ENCODE data around the gene COG8. TPM values are rescaled to one million over a fixed set of nuclear protein-coding genes. Genes with fewer than 3 reads are reported as not detected.
A peak's percentile ranks its signal among the peaks of the same experiment; 100 is the strongest.

Gene COG8
- total and polyA plus RNA-seq, 4 donors: 5.3 to 29.4 (median 19.0) TPM

GRCh38 chr16:69325784-69326171 is 13.6 kb downstream of the COG8 start:
- DNase-seq: peak in 1 of 2 donors; percentile 31
- intact Hi-C loops (cut with DNase I): no loop called here
- H3K36me3 ChIP-seq (ENCODE audit: control insufficient read depth in 1 of 2, insufficient read depth in 2 of 2, low read length in 1 of 2): peaks cover 0 to 8% of the 10 kb centered on the region in 2 donors

GRCh38 chr16:69324585-69325253 is 14.6 kb downstream of the COG8 start:
- no peaks in the 10 kb centered on the region for H3K4me1 ChIP-seq (ENCODE audit: control insufficient read depth in 1 of 2, insufficient read depth in 2 of 2, low read length in 2 of 2)
- H3K27me3 ChIP-seq (ENCODE audit: control insufficient read depth in 1 of 2, insufficient read depth in 2 of 2, low read length in 1 of 2): no peaks in the 10 kb centered on the region
- DNase-seq (peak in 1 of 2 donors; percentile 60), ATAC-seq (ENCODE audit: low FRiP score) (no peak)
- no peaks in the 10 kb centered on the region for H3K9me3 ChIP-seq (ENCODE audit: control insufficient read depth, low read length)
- WGBS, 2 donors: 81% methylated on average over 10 of the region's 10 CpGs
- intact Hi-C loops (cut with DNase I): no loop called here
- H3K4me3 ChIP-seq (ENCODE audit: low read length in 2 of 2): no peak overlapping the region
- H3K36me3 ChIP-seq (ENCODE audit: control insufficient read depth in 1 of 2, insufficient read depth in 2 of 2, low read length in 1 of 2): peaks cover 0 to 16% of the 10 kb centered on the region in 2 donors
- H3K27ac ChIP-seq (ENCODE audit: low read depth in 1 of 2, low read length in 2 of 2): no peak overlapping the region

More at GRCh38 chr16:69325784-69326171, 13.6 kb downstream of the COG8 start:
- Histone ChIP-seq H3K27ac (ENCODE audit: low read depth in 1 of 2, low read length in 2 of 2) (no peak overlapping the region), H3K4me1 (ENCODE audit: control insufficient read depth in 1 of 2, insufficient read depth in 2 of 2, low read length in 2 of 2) (no peaks in the 10 kb centered on the region), H3K27me3 (ENCODE audit: control insufficient read depth in 1 of 2, insufficient read depth in 2 of 2, low read length in 1 of 2) (no peaks in the 10 kb centered on the region), H3K4me3 (ENCODE audit: low read length in 2 of 2) (no peak overlapping the region), H3K9me3 (ENCODE audit: control insufficient read depth, low read length) (no peaks in the 10 kb centered on the region)
- WGBS, 2 donors: 77% methylated on average over 6 of the region's 6 CpGs
- no peak for ATAC-seq (ENCODE audit: low FRiP score)

- WGBS, 2 donors: 75 to 77% methylated on average over 8 of the region's 8 CpGs
- peaks cover 0 to 22% of the 10 kb centered on the region in 2 donors for H3K36me3 ChIP-seq (ENCODE audit: control insufficient read depth in 1 of 2, insufficient read depth in 2 of 2, low read length in 1 of 2)
These were observed 15.3 kb downstream of the COG8 start for GRCh38 chr16:69324013-69324531.

GRCh38 chr16:69323415-69323814 is 15.9 kb downstream of the COG8 start:
- Histone ChIP-seq H3K27me3 (ENCODE audit: control insufficient read depth in 1 of 2, insufficient read depth in 2 of 2, low read length in 1 of 2) (no peaks in the 10 kb centered on the region), H3K4me3 (ENCODE audit: low read length in 2 of 2) (no peak overlapping the region), H3K4me1 (ENCODE audit: control insufficient read depth in 1 of 2, insufficient read depth in 2 of 2, low read length in 2 of 2) (no peaks in the 10 kb centered on the region), H3K27ac (ENCODE audit: low read depth in 1 of 2, low read length in 2 of 2) (no peak overlapping the region), H3K36me3 (ENCODE audit: control insufficient read depth in 1 of 2, insufficient read depth in 2 of 2, low read length in 1 of 2) (peaks cover 0 to 24% of the 10 kb centered on the region in 2 donors), H3K9me3 (ENCODE audit: control insufficient read depth, low read length) (no peaks in the 10 kb centered on the region)
- DNase-seq: peak in 1 of 2 donors; percentile 51
- ATAC-seq (ENCODE audit: low FRiP score): no peak
- 90% methylated on average over 14 of the region's 14 CpGs for WGBS, 2 donors
- intact Hi-C loops (cut with DNase I): no loop called here

More at GRCh38 chr16:69324013-69324531, 15.3 kb downstream of the COG8 start:
- no peak overlapping the region for H3K27ac ChIP-seq (ENCODE audit: low read depth in 1 of 2, low read length in 2 of 2)
- H3K4me1 ChIP-seq (ENCODE audit: control insufficient read depth in 1 of 2, insufficient read depth in 2 of 2, low read length in 2 of 2): no peaks in the 10 kb centered on the region
- H3K27me3 ChIP-seq (ENCODE audit: control insufficient read depth in 1 of 2, insufficient read depth in 2 of 2, low read length in 1 of 2): no peaks in the 10 kb centered on the region
- H3K4me3 ChIP-seq (ENCODE audit: low read length in 2 of 2): no peak overlapping the region
- intact Hi-C loops (cut with DNase I): no loop called here
- no peaks in the 10 kb centered on the region for H3K9me3 ChIP-seq (ENCODE audit: control insufficient read depth, low read length)
- ATAC-seq (ENCODE audit: low FRiP score) (no peak), DNase-seq (peak; percentile 79 to 88)

GRCh38 chr16:69322343-69322742 is 17.0 kb downstream of the COG8 start:
- Histone ChIP-seq H3K4me1 (ENCODE audit: control insufficient read depth in 1 of 2, insufficient read depth in 2 of 2, low read length in 2 of 2) (no peaks in the 10 kb centered on the region), H3K27me3 (ENCODE audit: control insufficient read depth in 1 of 2, insufficient read depth in 2 of 2, low read length in 1 of 2) (no peaks in the 10 kb centered on the region), H3K4me3 (ENCODE audit: low read length in 2 of 2) (no peak overlapping the region), H3K27ac (ENCODE audit: low read depth in 1 of 2, low read length in 2 of 2) (no peak overlapping the region), H3K9me3 (ENCODE audit: control insufficient read depth, low read length) (no peaks in the 10 kb centered on the region), H3K36me3 (ENCODE audit: control insufficient read depth in 1 of 2, insufficient read depth in 2 of 2, low read length in 1 of 2) (peaks cover 0 to 26% of the 10 kb centered on the region in 2 donors)
- 79 to 82% methylated on average over 7 of the region's 7 CpGs for WGBS, 2 donors
- no peak for ATAC-seq (ENCODE audit: low FRiP score)
- intact Hi-C loops (cut with DNase I): no loop called here
- DNase-seq: peak in 1 of 2 donors; percentile 36

GRCh38 chr16:69321080-69321479 is 18.3 kb downstream of the COG8 start:
- intact Hi-C loops (cut with DNase I): no loop called here
- H3K36me3 ChIP-seq (ENCODE audit: control insufficient read depth in 1 of 2, insufficient read depth in 2 of 2, low read length in 1 of 2): peaks cover 0 to 28% of the 10 kb centered on the region in 2 donors
- no peaks in the 10 kb centered on the region for H3K4me1 ChIP-seq (ENCODE audit: control insufficient read depth in 1 of 2, insufficient read depth in 2 of 2, low read length in 2 of 2)
- H3K27me3 ChIP-seq (ENCODE audit: control insufficient read depth in 1 of 2, insufficient read depth in 2 of 2, low read length in 1 of 2): no peaks in the 10 kb centered on the region
- ATAC-seq (ENCODE audit: low FRiP score): no peak
- H3K4me3 ChIP-seq (ENCODE audit: low read length in 2 of 2): no peak overlapping the region
- peak in 1 of 2 donors; percentile 68 for DNase-seq
- WGBS, 2 donors: 86 to 88% methylated on average over 22 of the region's 22 CpGs
- no peak overlapping the region for H3K27ac ChIP-seq (ENCODE audit: low read depth in 1 of 2, low read length in 2 of 2)
- no peaks in the 10 kb centered on the region for H3K9me3 ChIP-seq (ENCODE audit: control insufficient read depth, low read length)

- no peaks in the 10 kb centered on the region for H3K27me3 ChIP-seq (ENCODE audit: control insufficient read depth in 1 of 2, insufficient read depth in 2 of 2, low read length in 1 of 2)
- no peaks in the 10 kb centered on the region for H3K4me1 ChIP-seq (ENCODE audit: control insufficient read depth in 1 of 2, insufficient read depth in 2 of 2, low read length in 2 of 2)
- WGBS, 2 donors: 73 to 76% methylated on average over 13 of the region's 13 CpGs
- no peak overlapping the region for H3K27ac ChIP-seq (ENCODE audit: low read depth in 1 of 2, low read length in 2 of 2)
- intact Hi-C loops (cut with DNase I): no loop called here
- DNase-seq (peak in 1 of 2 donors; percentile 55), ATAC-seq (ENCODE audit: low FRiP score) (no peak)
- peaks cover 0 to 28% of the 10 kb centered on the region in 2 donors for H3K36me3 ChIP-seq (ENCODE audit: control insufficient read depth in 1 of 2, insufficient read depth in 2 of 2, low read length in 1 of 2)
- H3K9me3 ChIP-seq (ENCODE audit: control insufficient read depth, low read length): no peaks in the 10 kb centered on the region
- H3K4me3 ChIP-seq (ENCODE audit: low read length in 2 of 2): no peak overlapping the region
These were observed 18.7 kb downstream of the COG8 start for GRCh38 chr16:69320740-69321073.

GRCh38 chr16:69319826-69320739 is 19.3 kb downstream of the COG8 start:
- WGBS, 2 donors: 87 to 91% methylated on average over 30 of the region's 30 CpGs
- H3K36me3 ChIP-seq (ENCODE audit: control insufficient read depth in 1 of 2, insufficient read depth in 2 of 2, low read length in 1 of 2): peaks cover 0 to 28% of the 10 kb centered on the region in 2 donors

More at GRCh38 chr16:69319826-69320739, 19.3 kb downstream of the COG8 start:
- no peak overlapping the region for H3K4me3 ChIP-seq (ENCODE audit: low read length in 2 of 2)
- no peak overlapping the region for H3K27ac ChIP-seq (ENCODE audit: low read depth in 1 of 2, low read length in 2 of 2)
- DNase-seq (peak in 1 of 2 donors; percentile 65), ATAC-seq (ENCODE audit: low FRiP score) (no peak)
- intact Hi-C loops (cut with DNase I): no loop called here
- H3K4me1 ChIP-seq (ENCODE audit: control insufficient read depth in 1 of 2, insufficient read depth in 2 of 2, low read length in 2 of 2): no peaks in the 10 kb centered on the region
- H3K9me3 ChIP-seq (ENCODE audit: control insufficient read depth, low read length): no peaks in the 10 kb centered on the region
- no peaks in the 10 kb centered on the region for H3K27me3 ChIP-seq (ENCODE audit: control insufficient read depth in 1 of 2, insufficient read depth in 2 of 2, low read length in 1 of 2)

Measured in aorta (tissue), 5 donors.